ENCODE data around the gene ACY1. TPM values are rescaled to one million over a fixed set of nuclear protein-coding genes. Genes with fewer than 3 reads are reported as not detected.

Gene ACY1
- polyA plus RNA-seq, 1 of the 3 experiments (the other 2 are of a cell fraction) = 93.0 TPM

- TF ChIP-seq POLR2AphosphoS5 (IDR thresholded peaks at IDR 0.05; ENCODE audit: low read depth, low read length) (peak; percentile 52), RCOR1 (IDR thresholded peaks at IDR 0.05; ENCODE audit: low read length) (no peak), ELF1 (IDR thresholded peaks at IDR 0.05) (no peak)
Observed at GRCh38 chr3:51967384-51968169, 15.8 kb upstream of the ACY1 start, which contains the start of gene PCBP4 (continued).

- Histone ChIP-seq H3K79me2 (ENCODE audit: insufficient read depth) (peaks cover 40% of the 10 kb centered on the region), H3K9ac (peak overlapping the region; percentile 78), H3K27ac (ENCODE audit: low read depth in 2 of 2, low read length in 1 of 2) (peak overlapping the region; percentile 54 to 97), H2AFZ (ENCODE audit: low read depth) (no peak overlapping the region), H3K4me3 (ENCODE audit: low read depth in 2 of 2, low read length in 1 of 2) (peak overlapping the region; percentile 74 to 79), H3K4me1 (ENCODE audit: control insufficient read depth in 1 of 2, insufficient read depth in 2 of 2, low read depth in 1 of 2, low read length in 1 of 2) (peaks cover 4 to 67% of the 10 kb centered on the region in 2 experiments; a peak in 2 of 4 replicates), H4K20me1 (ENCODE audit: insufficient read depth) (no peaks in the 10 kb centered on the region), H3K4me2 (peak overlapping the region; percentile 91), H3K36me3 (replicated peaks in 1 of 2; ENCODE audit: control insufficient read depth in 1 of 2, insufficient read depth in 2 of 2, low read length in 1 of 2) (no peaks in the 10 kb centered on the region), H3K27me3 (ENCODE audit: insufficient read depth) (no peaks in the 10 kb centered on the region), H3K9me3 (no peaks in the 10 kb centered on the region), H3K9me2 (no peaks in the 10 kb centered on the region), H3F3A (replicated peaks; ENCODE audit: insufficient read depth) (peaks cover 12% of the 10 kb centered on the region)
- TF ChIP-seq POLR2AphosphoS5 (IDR thresholded peaks at IDR 0.05; ENCODE audit: low read depth, low read length) (0 out of 2 replicates have a peak, but pooled peaks have one; percentile 26), TCF12 (IDR thresholded peaks at IDR 0.05) (peak; percentile 33; the same call in 1 of the 2 replicates), RAD21 (IDR thresholded peaks at IDR 0.05; ENCODE audit: low read length) (no peak), RFX5 (IDR thresholded peaks at IDR 0.05; ENCODE audit: low read length) (no peak), GATA2 (CRISPR knock-in tag; IDR thresholded peaks at IDR 0.05) (peak; percentile 40; the same call in 1 of the 2 replicates), CHD2 (IDR thresholded peaks at IDR 0.05; ENCODE audit: low read length, partially characterized antibody) (peak; percentile 91)
- DNase-seq = peak; percentile 88
- POLR2A ChIA-PET = interaction anchor here (0.6 to 3.9 kb wide), 7 partner anchors 15 to 1609 kb away, joined by 3 to 20 read pairs (median 4); partner anchors contain the start of genes ACY1, PARP3, RPL29 and RRP9
- CTCF ChIA-PET = interaction anchor here (0.9 to 4.8 kb wide), 8 partner anchors 9 to 36 kb away, joined by 3 to 27 read pairs (median 6); partner anchors contain the start of genes ACY1, GPR62, PARP3 and RRP9
- WGBS (ENCODE audit: low lambda C conversion rate) = 0% methylated on average over 5 of the region's 11 CpGs
Observed at GRCh38 chr3:51968170-51968775, 15.1 kb upstream of the ACY1 start.

GRCh38 chr3:51968883-51969678, 14.3 kb upstream of the ACY1 start:
- ChIA-PET POLR2A (interaction anchor here (0.8 to 3.9 kb wide), 5 partner anchors 14 to 36 kb away, joined by 3 to 20 read pairs (median 7); partner anchors contain the start of genes ACY1, PARP3, RPL29 and RRP9), CTCF (interaction anchor here (0.9 to 4.8 kb wide), 7 partner anchors 8 to 27 kb away, joined by 3 to 27 read pairs (median 5); partner anchors contain the start of genes ACY1, PARP3 and RRP9)
- H3K9me3 ChIP-seq = no peaks in the 10 kb centered on the region
- H4K20me1 ChIP-seq (ENCODE audit: insufficient read depth) = no peaks in the 10 kb centered on the region
- peaks cover 45% of the 10 kb centered on the region for H3K79me2 ChIP-seq (ENCODE audit: insufficient read depth)
- 98% methylated on average over 4 of the region's 6 CpGs for WGBS (ENCODE audit: low lambda C conversion rate)
- no peaks in the 10 kb centered on the region for H3K36me3 ChIP-seq (replicated peaks in 1 of 2; ENCODE audit: control insufficient read depth in 1 of 2, insufficient read depth in 2 of 2, low read length in 1 of 2)
- DNase-seq = no peak
- peak overlapping the region in 1 of 2 experiments; percentile 97; a peak in 3 of 4 replicates for H3K27ac ChIP-seq (ENCODE audit: low read depth in 2 of 2, low read length in 1 of 2)
- H3F3A ChIP-seq (replicated peaks; ENCODE audit: insufficient read depth) = peaks cover 12% of the 10 kb centered on the region
- peaks cover 5 to 62% of the 10 kb centered on the region in 2 experiments; a peak in 3 of 4 replicates for H3K4me1 ChIP-seq (ENCODE audit: control insufficient read depth in 1 of 2, insufficient read depth in 2 of 2, low read depth in 1 of 2, low read length in 1 of 2)
- no peak overlapping the region for H3K9ac ChIP-seq
- no peaks in the 10 kb centered on the region for H3K9me2 ChIP-seq
- peak overlapping the region; percentile 91 for H3K4me2 ChIP-seq
- peak overlapping the region in 1 of 2 experiments; percentile 74; a peak in 2 of 4 replicates for H3K4me3 ChIP-seq (ENCODE audit: low read depth in 2 of 2, low read length in 1 of 2)
- H2AFZ ChIP-seq (ENCODE audit: low read depth) = no peak overlapping the region
- no peaks in the 10 kb centered on the region for H3K27me3 ChIP-seq (ENCODE audit: insufficient read depth)
- TF ChIP-seq MEF2A (IDR thresholded peaks at IDR 0.05; ENCODE audit: borderline replicate concordance, low read depth) (no peak), GABPA (IDR thresholded peaks at IDR 0.05; ENCODE audit: low read depth) (no peak), TCF12 (IDR thresholded peaks at IDR 0.05) (no peak), EZH2phosphoT487 (IDR thresholded peaks at IDR 0.05; ENCODE audit: borderline replicate concordance, low read depth) (no peak), MAX (IDR thresholded peaks at IDR 0.05; ENCODE audit: low read depth) (no peak), TEAD4 (IDR thresholded peaks at IDR 0.05; ENCODE audit: borderline replicate concordance, insufficient read depth) (no peak), FOSL2 (IDR thresholded peaks at IDR 0.05; ENCODE audit: borderline replicate concordance, low read depth) (no peak), NRF1 (IDR thresholded peaks at IDR 0.05; ENCODE audit: low read depth, low read length) (no peak), CTCF (IDR thresholded peaks at IDR 0.05) (no peak), FOXJ3 (CRISPR knock-in tag; IDR thresholded peaks at IDR 0.05) (no peak), IRF3 (IDR thresholded peaks at IDR 0.05; ENCODE audit: low read depth, low read length) (no peak), GATA2 (CRISPR knock-in tag; IDR thresholded peaks at IDR 0.05) (no peak), EP300 (IDR thresholded peaks at IDR 0.05; ENCODE audit: borderline replicate concordance in 1 of 2, low read depth in 1 of 2, low read length in 1 of 2) (no peak)
